C4-2B (cell line): ENCODE measurements around the gene CHURC1.

Source experiments
- CTCF ChIP-seq: fragments of 450-650 bp; conservative IDR thresholded peaks from 2 replicates; pipeline ENCODE4 v1.5.1; 2017; ENCODE audit warnings: mild to moderate bottlenecking
- ZFX ChIP-seq: fragments of 450-650 bp; IDR thresholded peaks from 2 replicates; pipeline ENCODE4 v1.6.1; 2017

DNA sequence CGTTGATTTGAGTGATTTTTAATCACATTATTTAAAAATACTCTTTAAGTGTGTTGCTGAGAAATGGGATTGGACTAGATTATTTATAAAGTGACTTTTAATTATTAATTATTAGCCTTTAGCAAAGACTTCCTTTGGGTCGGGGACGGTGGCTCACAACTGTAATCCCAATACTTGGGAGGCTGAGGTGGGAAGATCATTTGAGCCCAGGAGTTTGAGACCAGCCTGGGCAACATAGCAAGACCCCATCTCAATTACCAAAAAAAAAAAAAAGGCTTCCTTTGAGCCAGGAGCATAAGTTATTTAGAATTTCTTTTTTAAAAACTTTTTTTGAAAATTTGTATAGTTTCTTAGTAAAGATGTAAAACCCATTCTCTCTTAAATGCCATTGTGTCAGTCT, 8.8 kb downstream of the CHURC1 start:
- TF ChIP-seq CTCF (no peak), ZFX (no peak)
